Epithelial cell of esophagus (primary cell): ENCODE measurements around the gene VSIG10.

Experiments used
- DNase-seq: peaks from one replicate; pipeline ENCODE4 v3.0.0; 2010; ENCODE audit warnings: low read depth
- H3K4me3 ChIP-seq: 2 replicates; pipeline ENCODE4 v1.5.1; 2011; ENCODE audit warnings: mild to moderate bottlenecking, low read length, control low read depth
- TF ChIP-seq, protein P1 (sequence below): IDR thresholded peaks from 2 replicates; pipeline ENCODE4 v1.5.1; 2011; ENCODE audit warnings: low read depth, mild to moderate bottlenecking, low read length, control low read depth, inconsistent platforms; ENCODE audit not compliant: insufficient read depth; ENCODE audit errors: missing control alignments

Gene VSIG10

GRCh38 chr12:118107694-118108093 lies 3.9 kb upstream of the VSIG10 start:
- no peak overlapping the region for H3K4me3 ChIP-seq
- TF ChIP-seq, protein P1, sequence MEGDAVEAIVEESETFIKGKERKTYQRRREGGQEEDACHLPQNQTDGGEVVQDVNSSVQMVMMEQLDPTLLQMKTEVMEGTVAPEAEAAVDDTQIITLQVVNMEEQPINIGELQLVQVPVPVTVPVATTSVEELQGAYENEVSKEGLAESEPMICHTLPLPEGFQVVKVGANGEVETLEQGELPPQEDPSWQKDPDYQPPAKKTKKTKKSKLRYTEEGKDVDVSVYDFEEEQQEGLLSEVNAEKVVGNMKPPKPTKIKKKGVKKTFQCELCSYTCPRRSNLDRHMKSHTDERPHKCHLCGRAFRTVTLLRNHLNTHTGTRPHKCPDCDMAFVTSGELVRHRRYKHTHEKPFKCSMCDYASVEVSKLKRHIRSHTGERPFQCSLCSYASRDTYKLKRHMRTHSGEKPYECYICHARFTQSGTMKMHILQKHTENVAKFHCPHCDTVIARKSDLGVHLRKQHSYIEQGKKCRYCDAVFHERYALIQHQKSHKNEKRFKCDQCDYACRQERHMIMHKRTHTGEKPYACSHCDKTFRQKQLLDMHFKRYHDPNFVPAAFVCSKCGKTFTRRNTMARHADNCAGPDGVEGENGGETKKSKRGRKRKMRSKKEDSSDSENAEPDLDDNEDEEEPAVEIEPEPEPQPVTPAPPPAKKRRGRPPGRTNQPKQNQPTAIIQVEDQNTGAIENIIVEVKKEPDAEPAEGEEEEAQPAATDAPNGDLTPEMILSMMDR: no peak
- no peak for DNase-seq

- DNase-seq: peak; percentile 51
- H3K4me3 ChIP-seq: no peak overlapping the region
- TF ChIP-seq, protein P1: no peak
These were observed 3.2 kb upstream of the VSIG10 start for GRCh38 chr12:118107011-118107410.

DNA sequence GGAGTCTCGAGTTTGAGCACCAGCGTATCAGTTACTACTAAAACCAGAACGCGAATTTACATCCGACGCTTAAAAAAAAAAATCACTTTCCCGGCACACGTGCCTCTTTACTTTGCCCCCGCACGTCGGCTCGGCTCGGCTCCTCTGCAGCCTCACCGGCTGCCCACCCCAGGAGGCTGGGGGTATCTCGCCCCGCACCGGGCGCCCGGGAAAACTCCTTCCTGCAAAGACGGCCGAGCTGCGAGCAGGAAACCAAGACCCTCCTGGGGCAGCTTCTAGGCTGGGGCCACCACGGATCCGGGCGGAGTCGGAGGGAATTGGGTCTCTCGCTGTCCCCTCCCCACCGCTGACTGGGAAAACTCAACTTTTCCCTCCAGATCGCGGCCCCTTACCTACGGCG lies 610 bp downstream of the VSIG10 start:
- H3K4me3 ChIP-seq: peak overlapping the region; percentile 61
- no peak for DNase-seq
- TF ChIP-seq, protein P1: no peak

GRCh38 chr12:118102609-118103008 lies 1.2 kb downstream of the VSIG10 start:
- peak overlapping the region; percentile 61 for H3K4me3 ChIP-seq
- TF ChIP-seq, protein P1: no peak

GRCh38 chr12:118102070-118102469 lies 1.7 kb downstream of the VSIG10 start:
- H3K4me3 ChIP-seq: no peak overlapping the region
- TF ChIP-seq, protein P1: no peak
- peak; percentile 85 for DNase-seq

More at GRCh38 chr12:118102609-118103008, 1.2 kb downstream of the VSIG10 start:
- no peak for DNase-seq

DNA sequence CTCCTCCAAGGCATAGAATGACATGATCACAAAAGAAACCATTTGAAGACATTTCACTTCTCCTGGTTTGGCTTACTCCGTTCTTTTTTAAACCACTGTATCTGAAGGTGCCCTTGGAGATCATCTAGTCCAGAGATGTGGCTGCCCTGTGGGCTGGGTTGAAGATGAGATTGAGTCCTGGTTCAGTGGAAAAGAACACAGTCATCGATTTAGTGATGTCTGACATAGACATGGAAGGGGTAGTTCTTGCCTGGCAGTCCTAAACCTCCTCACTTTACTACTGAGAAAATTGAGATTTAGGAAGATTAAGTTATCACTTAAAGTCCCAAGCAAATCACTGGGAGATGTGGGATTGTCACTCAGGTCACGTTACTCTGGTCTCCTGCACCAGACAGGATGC lies 2.8 kb downstream of the VSIG10 start:
- no peak overlapping the region for H3K4me3 ChIP-seq
- no peak for DNase-seq
- TF ChIP-seq, protein P1: no peak

GRCh38 chr12:118098911-118099671 lies 4.7 kb downstream of the VSIG10 start:
- DNase-seq: peak; percentile 61
- TF ChIP-seq, protein P1: no peak
- no peak overlapping the region for H3K4me3 ChIP-seq
